Urothelium cell line (cell line): ENCODE results near the gene CDCA4.

Experiments used
- DNase-seq: peaks from one replicate; pipeline ENCODE4 v3.0.0; 2011; ENCODE audit warnings: low spot score, mixed read lengths
- FAIRE-seq: peaks from 2 replicates; lab custom pipeline; 2011; peaks lifted over from hg19 to GRCh38; lab: Jason Lieb, UNC

The CDCA4 gene

DNA sequence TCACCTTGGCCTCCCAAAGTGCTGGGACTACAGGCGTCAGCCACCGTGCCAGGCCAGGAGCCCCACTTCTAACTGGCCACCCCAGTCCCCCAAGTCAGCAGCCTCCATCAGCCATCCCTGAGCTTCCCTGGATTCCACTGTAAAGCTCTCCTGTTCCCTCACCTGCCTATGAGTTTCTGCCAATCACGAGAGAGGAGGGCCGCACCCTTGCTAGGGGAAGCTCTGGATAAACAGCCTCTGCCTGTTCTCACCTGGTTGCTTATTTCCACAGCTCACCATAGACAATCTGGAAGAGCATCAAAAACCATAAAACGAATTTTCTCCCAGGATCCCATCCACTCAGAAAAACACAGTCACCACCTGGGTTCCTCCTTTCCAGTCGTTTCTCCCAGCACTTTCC is 5.0 kb downstream of the CDCA4 start:
- FAIRE-seq (no peak), DNase-seq (no peak)

DNA sequence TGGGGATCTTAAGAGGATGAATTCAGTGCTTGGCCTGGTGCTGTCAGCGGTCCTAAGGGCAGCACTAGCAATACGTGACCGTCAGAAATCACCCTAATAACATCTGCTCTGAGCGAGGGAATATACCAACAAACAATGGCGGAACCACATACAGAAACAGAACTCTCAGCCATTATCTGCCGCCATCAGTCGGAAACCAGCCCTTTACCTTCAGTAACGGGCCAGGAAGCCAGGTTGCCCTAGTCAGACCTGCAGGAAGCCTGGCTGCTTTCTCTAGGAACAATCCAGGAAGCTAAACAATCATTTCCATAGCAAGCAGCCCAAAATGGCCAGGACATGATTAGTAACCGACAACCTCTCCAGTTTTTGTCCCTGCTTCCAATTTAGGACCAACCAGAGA is 5.6 kb downstream of the CDCA4 start:
- DNase-seq (no peak), FAIRE-seq (no peak)

DNA sequence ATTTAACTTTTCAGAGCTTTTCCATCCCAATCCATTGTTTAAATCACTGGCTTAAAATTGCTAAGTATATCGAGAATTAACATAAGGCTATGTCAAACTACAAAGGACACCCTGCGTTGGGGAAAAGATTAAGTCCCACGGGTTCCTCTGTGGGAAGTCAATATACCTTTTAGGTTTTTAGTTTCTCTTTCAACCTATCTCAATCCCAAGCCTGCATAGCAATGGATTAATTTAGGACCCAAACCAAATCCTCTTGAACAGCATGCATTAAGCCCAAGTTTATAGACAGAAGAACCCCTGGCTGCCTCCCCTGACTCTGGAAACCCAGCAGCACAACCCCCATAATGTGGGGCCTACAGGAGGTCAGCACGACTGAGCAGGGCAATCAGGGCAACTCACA is 6.3 kb downstream of the CDCA4 start:
- FAIRE-seq = no peak
- no peak for DNase-seq

DNA sequence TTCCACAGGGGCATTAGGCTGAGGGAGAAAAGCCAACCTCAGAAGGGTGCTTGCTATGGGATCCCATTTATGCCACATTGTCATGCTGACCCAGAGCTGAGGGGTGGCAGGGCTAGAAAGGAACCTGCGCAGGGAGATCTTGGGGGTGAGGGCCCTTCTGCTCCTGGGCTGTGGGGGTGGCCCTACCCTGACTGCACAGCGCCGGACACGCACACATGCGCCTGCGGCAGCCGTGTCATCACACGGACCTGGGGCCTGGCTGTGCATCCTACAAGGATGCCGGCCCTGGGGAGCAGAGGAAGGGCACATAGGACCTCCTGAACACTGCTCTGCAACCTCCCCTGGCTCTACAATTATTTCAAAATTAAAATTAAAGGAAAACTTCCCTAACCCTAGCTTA is 6.9 kb downstream of the CDCA4 start:
- DNase-seq = no peak
- no peak for FAIRE-seq

DNA sequence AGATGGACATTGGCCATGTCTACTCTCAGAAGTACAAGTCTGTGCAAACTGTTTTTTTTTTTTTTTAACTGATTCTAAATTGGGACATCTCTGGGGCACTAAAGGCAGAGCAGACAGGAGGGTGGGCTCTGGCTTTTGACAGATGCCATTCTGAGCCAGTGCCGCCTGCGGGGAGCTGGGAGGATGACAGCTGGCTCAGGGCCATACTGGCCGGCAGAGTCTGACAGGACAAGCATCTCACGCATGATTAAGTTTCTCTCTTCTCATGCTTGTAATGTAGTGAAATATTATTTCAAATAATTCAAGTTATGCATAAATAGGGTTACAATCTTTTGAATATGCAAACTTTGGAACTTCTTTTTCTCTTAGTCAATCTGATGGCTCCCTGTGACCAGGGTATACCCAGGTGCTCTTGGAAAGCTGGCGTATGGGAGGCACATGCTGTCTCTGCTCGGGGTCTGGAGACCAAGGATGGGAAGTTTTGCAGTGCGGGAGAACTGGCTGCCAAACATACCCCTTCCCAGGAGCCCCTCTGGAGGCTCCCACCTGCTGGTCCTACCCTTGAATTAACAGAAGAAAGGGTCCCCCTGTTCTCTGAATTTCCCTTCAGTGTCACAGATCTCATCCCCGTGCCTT is 7.6 kb downstream of the CDCA4 start:
- DNase-seq = no peak
- no peak for FAIRE-seq

DNA sequence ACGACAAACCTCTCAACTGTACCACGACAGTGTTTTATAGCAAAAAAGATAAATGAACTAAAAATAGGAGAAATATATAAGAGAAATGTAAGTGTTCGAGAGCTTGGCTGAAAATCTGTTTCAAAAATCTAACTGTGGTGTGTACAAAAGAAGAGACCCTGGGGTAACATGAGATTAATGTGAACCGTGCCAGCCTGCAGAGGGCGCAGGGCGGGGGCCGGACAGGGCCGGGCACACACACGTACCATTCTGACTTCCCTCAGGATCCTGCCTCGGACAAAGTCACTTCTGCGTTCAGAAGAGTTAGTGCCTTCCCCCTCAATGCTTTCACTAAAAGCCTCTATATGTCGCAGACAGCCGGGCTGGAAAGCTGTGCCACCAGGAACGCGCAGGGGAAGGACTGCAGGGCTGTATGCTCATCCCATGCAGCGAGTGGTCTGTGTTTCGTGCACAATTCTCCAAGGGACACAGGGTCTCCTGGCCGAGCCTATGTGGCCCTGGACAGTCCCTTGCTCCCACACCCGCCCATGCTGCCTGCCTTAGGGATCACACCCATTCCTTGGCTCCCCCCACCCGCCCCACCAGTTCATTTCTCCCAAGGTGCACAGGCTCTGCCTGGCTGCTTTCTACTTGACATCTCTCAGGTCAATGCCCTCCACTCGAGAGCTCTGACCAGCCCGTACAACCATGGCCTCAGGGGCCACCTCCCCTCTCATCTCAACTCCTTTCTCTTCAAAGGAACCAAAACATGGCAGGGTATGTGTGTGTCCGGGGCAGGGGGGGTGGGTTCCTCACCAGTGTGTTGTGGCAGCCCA is 8.5 kb downstream of the CDCA4 start:
- FAIRE-seq = no peak
- DNase-seq = no peak

DNA sequence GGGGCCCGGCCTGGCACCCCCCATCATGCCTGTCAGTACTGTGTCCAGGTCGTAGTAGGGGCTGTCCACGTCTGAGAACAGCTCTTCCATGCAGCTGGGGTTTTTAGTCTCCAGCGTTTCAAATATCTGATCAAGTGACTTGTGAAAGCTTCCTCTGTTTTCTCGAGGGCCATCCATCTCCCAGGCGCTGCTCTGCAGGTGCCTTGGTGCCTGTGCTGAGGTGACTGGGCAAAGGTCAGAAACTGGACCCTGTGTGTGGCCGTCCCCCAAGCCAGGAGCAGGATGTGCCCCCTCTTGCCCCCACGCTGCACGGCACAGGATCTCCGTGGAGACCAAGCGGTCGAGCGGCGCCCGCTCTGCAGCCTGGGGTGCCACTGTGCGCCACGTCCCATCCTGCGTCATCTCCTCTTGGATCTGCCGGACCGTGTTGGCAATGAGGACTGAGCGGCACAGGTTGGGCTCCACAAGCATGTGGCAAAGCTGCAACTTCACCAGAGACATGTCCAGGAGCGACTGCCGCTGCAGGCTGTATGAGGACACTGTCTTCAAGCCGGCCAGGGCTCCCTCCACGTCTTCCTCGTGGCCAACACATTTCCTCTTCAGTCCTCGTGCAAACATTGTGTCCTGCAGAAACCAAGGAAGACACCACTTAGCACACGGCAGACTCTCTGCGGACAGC is 9.4 kb downstream of the CDCA4 start:
- no peak for DNase-seq
- no peak for FAIRE-seq

DNA sequence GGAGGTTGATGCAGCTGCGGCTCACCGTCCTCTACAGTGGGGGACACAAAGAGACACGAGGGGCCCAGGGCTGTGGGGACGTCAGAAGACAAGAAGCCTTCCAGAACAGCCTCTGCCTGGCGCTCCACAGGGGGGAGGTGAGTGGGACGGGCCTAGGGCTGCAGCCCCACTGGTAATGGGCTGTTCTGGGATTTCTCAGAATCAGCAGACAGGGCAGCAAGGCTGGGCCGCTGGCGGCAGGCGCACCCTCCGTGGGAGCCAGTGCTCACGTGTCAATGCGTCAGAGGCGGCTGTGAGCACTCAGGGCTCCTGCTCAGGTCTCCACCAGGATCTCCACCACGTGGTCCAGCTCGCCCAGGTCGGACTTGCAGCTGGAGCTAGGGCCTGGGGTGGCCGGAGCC is 10.0 kb downstream of the CDCA4 start:
- FAIRE-seq = no peak
- DNase-seq = no peak

DNA sequence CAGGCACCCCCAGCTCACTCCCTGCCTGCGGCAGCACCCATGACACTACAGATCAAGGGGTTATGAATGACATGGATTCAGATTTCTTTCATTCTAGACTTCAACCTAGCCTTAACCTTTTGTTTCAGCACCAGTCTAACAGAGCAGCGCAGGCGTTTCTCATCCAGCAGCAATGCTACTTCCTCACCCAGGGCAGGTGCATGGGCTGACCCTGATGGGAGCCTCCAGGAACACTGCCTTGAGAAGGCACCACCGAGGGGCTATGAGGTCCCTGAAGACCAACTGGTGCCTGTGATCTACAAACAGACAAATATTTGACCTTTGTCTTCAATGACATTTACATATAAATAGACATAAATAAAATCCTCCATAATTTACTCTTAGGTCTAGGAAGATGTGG is 10.8 kb downstream of the CDCA4 start:
- DNase-seq (no peak), FAIRE-seq (no peak)

DNA sequence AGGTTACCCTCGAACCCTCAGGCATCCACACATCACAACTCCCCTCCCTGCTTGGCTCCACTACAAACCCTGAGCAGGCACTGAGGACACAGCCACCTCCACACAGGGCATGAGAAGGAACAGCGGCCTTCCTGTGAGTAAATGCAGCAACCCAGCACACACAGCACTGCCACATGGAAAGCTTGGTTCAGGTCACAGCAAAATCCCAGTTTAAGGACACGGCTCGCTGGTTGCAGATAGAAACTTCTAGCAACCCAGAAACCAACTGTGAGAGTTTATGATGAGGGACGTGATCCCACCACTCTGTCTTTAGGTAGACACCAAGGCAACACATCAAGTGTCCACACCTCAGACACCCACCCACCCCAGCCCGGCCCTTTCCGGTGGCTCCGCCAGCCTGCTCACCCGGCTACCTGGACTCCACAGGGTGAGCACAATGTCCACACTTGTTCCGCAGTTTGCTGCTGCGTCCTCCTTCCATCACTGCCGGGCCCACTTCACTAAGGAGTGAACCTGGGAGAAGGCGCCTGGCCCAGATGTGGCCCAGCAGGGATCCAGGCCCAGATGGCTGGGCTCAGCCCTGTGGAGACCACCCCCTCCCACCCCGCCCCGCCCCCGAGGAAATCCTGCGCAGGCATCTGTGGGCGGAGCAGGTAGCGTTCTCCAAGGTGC is 13.2 kb downstream of the CDCA4 start:
- DNase-seq (no peak), FAIRE-seq (no peak)

DNA sequence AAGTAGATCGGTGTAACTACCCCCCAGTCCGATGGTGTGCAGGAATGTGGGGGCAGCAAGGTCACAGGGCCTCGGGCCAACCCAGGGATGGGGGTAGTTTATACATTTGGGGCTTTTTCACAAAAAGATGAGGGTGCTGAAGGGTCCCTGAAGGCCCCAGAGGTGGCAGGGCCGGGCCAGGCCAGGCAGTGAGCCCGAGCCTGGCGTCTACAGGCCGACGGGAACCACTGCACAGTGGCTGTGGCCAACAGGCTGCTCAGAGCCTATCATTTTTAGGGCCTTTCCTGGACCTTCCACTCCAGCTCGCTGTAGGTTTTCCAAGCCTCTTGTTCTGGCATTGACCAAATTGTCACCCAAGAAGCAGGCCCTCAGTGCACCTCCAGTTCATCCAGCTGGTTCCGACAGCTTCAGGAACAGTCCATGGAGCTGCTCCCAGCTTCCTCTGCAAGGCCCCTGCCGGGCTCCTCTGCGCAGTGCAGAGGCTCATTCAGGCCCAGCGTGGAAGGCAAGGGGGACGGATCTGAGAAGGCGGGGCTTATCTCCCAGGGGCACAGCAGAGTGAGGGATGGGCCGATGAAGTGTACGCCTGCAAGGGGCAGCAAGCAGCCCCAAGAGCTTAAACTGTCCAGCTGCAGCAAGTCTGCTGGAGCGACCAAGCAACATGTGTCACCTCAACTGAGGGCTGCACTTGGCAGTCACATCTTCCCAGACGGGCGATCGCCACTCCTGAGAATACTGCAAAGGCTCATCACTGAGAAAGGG is 13.9 kb downstream of the CDCA4 start:
- no peak for FAIRE-seq
- no peak for DNase-seq

DNA sequence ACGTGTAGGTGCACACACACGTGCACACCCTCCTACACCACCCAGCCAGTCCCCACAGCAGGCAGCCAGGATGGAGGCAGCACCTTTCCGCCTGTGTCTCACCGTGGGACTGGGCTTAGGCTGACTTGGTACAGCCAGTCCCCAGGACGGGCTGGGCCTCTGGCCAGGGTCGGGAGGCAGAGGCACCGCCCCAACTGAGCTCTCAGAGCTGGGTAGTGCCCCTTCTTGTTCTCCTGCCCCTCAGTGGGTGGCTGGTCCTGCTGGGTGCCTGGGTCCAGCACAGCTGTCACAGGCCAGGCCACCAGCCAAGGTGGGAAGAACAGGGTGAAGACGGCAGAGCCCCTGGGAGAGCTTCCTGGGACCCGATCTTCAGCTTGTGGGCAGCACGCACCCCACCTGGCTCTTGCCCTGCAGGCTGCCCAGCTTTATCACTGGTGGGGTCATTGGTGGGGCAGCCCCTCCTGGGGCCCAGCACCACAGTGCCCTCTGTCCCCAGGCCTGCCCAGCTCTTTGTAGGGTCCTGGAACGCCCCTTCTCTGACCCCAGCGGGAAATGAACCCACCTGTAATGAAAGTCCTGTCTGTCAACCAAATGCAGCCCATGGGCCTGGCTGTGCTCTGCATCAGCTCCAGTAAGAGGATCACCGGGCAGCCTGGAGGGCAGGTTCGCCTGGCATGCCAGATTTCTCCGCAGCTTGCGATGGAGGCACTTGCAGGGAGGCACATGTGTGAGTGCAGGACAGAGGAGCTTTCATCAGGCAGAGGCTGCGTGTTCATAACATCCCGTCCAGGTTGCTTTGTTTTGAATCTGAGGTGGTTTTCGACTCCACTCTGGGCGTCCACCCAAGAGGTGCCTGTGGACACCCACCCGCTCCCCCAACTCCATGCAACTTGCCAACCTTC is 14.7 kb downstream of the CDCA4 start:
- DNase-seq (no peak), FAIRE-seq (no peak)

DNA sequence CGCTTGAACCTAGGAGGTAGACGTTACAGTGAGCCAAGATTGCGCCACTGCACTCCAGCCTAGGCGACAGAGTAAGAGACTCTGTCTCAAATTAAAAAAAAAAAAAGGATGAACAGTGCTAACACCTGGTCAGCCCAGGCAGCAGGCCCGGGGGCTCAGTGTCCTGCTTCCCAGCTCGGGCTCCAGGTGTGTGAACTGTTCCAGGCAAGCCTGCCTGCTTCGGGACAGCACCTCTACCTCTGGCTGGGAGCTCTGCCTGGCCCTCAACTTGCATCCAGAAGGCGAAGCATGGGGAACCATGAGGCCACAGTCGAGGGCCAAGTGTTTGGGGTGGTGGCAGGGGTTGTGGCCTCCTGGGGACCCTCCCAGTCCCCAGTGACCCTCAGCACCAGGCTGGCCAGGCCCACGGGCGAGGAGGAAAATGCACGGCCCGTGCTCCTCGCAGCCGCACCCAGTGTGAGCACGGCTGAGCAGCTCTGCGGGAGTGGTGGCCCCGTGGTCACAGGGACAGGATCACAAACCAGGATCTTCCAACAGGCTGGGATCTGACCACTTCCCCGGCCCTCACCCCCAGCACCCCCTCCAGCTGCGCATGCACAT is 15.5 kb downstream of the CDCA4 start:
- no peak for FAIRE-seq
- no peak for DNase-seq

DNA sequence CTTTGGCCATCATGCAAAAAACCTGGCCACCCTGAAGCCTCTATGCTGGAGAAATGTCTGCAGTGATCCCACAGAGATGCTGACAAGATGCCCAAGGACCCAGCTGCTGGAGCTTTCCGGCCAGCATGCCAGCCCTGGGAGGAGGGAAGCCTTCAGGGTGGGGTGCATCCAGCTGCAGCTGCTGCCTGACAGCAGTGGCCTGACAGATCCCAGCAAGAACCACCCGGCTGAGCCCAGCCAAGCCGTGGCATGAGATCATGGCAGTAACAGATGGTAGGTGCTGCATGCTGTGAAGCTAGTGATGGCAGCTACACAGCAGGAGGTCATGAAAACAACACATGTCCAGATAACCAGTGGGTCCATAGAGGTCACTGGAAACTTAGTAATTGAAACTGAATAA is 21.5 kb downstream of the CDCA4 start:
- FAIRE-seq (no peak), DNase-seq (no peak)

DNA sequence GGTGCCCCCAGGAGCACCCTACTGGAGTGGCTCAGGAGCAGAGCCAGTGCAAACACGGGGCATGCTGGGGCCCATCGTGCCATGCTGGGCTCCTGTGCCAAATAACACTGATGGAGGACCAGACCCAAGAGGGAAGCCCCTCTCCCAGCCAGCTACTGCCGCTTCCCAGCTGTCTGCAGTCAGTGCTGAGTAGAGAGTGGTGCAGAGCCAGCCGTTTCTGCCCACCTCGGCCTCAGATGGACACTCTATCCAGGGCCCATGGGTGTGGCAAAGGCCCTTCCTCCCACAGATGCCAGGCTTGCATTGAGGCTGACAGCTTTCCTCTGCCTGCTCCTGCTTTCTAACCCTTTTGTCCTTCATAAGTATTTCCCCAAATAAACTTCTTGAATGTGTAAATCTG is 22.1 kb downstream of the CDCA4 start:
- no peak for FAIRE-seq
- no peak for DNase-seq

DNA sequence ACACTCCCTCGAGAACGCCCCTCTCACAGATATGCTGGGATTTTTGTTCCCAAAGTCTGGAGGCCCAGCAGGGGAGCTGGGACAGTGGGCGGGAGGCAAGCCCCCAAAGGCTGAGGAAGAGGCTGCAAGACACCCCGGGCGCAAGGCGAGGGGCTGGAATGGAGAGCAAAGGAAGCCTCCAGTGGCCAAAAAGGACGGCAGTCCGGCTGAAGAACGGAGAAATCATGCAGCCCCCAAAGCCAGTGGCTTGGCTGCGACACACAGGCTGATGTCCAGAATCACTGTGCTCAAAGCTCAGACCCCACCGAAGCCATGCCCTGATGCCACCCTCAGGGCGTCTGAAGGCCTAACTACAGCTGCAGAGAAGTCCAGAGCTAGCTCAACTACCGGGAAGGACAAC is 24.4 kb downstream of the CDCA4 start:
- FAIRE-seq (no peak), DNase-seq (no peak)

DNA sequence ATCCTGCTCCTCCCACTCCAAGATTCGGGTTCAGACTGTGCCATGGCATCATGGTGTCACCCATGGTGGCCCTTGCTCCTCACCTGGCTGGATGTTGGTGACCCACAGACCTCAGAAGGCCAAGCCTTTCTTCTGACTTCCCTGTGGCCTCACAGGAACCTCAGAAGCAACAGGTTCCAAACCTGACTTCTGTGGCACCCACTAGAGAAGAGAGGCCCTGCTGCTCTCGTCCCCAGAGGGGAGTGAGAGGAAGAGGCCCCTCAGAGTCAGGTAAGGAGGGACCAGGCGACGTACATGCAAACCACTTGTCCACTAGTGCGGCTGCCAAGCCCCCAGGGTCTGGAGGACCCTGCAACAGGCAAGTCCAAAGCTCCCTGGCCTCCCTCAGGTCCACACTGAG is 24.9 kb downstream of the CDCA4 start:
- FAIRE-seq (no peak), DNase-seq (no peak)

DNA sequence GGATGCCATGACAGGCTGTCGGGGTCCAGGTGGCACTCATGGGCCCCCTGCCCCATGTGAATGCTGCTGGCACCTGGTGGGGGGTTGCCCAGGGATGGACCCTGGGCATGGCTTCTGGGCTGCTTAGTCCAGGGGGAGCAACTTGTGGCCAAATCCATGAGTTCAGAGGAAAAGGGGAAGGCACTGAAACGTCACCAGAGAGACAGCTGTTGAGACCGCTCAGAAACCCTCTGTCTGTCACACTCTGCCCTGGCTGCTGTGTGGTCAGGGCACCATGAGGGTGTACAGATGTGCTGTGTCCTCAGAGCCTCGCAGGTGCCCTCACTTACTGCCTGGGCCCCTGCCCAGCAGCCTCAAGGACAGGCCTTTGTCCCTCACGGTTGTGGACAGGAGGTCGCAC is 25.9 kb downstream of the CDCA4 start:
- no peak for FAIRE-seq

DNA sequence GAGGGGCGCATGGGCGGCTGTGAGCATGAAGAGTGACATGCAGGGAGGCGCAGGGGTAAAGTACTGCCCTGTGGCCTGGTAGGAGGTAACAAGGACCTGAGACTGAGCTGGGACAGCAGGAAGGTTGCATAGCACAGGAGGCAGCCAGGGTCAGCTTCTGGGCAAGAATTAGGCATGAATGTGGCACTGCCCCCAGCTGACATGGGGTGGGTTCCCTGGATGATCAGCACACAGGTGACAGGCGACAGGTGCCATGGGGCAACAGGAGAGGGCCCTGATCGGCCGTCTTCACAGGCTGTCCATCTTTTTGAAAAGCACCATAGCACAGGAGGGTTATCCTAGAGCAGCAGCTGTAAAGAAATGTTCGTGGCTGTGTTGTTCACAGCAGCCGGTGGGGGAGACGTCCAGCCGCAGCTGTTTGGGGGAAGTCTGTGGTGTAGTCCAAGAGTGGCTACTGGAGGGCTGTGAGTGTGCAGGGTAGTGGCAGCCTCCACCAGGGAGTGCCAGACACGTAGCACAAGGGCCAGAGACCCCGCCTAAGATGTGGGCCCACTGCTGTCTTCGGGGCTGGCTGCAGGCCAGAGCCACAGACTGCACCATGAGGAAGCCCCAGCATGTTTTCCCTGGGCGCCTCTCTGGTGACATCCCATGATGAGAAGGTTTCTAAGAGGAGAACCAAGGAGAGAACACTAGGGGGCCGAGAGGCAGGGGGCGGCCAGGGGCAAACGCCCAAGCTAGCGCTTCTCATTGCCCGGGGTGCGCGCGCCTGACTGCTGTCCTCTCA is 26.9 kb downstream of the CDCA4 start:
- DNase-seq (no peak), FAIRE-seq (no peak)

More for the DNA sequence above, 25.9 kb downstream of the CDCA4 start:
- no peak for DNase-seq
